Activated CD4-positive, CD25-positive, alpha-beta regulatory T cell treated with anti-CD3 and anti-CD28 coated beads, Interleukin-2, amount 50 U/mL, for 72 hours (primary cell): ENCODE measurements around the gene OSBPL9.
"Not testable (repeated sequence)": the region's sequence is repeated elsewhere in the genome, so short reads cannot be mapped to it uniquely, and the experiment has no call there.

ENCODE experiments used
- DNase-seq: peaks from one replicate; pipeline ENCODE4 v3.0.0; 2021

Gene OSBPL9

GRCh38 chr1:51639694-51640093 is 22.8 kb downstream of the OSBPL9 start:
- DNase-seq = no peak

DNA sequence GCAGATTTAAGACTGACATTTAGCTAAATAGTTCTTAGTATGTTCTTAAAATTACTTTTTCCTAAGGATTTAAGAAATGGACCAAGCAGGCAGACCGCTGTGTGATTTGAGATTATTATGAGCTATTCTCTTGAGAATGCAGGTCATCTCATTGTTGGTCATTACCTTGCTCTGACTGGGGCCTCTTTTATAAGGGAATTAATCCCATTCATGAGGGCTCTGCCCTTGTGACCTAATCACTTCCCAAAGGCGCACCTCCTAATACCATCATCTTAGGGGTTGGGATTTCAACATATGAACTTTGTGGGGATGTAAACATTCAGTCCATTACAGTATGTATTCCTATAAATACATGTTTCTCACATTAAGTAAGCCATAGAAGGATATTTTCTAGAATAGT is 24.2 kb downstream of the OSBPL9 start:
- no peak for DNase-seq

DNA sequence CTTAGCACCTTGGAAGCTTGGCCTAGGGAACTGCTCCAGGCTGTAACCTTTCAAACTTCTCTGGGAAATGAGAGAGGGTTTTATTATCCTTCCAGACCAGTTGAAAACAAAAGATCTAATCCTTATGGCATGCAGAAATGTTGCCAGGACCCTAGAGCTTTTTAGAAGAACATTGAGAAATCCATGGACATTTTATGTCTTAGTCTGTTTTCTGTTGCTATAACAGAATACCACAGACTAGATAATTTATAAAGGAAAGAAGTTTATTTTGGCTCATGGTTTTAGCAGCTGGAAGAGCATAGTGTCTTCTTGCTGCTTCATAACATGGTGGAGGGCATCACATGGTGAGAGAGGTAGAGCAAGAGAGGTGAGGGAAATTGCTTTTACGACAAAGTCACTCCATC is 25.8 kb downstream of the OSBPL9 start:
- no peak for DNase-seq

GRCh38 chr1:51643362-51643761 is 26.5 kb downstream of the OSBPL9 start:
- DNase-seq = no peak

GRCh38 chr1:51644020-51644419 is 27.1 kb downstream of the OSBPL9 start:
- no peak for DNase-seq

GRCh38 chr1:51644533-51645197 is 27.8 kb downstream of the OSBPL9 start:
- no peak for DNase-seq

DNA sequence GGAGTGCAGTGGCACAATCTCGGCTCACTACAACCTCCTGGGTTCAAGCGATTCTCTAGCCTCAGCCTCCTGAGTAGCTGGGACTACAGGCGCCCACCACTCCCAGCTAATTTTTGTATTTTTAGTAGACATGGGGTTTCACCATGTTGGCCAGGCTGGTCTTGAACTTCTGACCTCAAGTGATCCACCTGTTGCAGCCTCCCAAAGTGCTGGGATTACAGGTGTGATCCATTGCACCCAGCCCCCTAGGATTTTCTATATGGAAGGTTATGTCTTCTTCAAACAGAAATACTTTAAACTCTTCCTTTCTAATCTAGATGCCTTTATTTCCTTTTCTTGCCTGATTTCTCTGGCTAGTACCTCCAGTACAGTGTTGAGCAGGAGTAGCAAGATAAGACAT is 29.7 kb downstream of the OSBPL9 start:
- not testable (repeated sequence) for DNase-seq

DNA sequence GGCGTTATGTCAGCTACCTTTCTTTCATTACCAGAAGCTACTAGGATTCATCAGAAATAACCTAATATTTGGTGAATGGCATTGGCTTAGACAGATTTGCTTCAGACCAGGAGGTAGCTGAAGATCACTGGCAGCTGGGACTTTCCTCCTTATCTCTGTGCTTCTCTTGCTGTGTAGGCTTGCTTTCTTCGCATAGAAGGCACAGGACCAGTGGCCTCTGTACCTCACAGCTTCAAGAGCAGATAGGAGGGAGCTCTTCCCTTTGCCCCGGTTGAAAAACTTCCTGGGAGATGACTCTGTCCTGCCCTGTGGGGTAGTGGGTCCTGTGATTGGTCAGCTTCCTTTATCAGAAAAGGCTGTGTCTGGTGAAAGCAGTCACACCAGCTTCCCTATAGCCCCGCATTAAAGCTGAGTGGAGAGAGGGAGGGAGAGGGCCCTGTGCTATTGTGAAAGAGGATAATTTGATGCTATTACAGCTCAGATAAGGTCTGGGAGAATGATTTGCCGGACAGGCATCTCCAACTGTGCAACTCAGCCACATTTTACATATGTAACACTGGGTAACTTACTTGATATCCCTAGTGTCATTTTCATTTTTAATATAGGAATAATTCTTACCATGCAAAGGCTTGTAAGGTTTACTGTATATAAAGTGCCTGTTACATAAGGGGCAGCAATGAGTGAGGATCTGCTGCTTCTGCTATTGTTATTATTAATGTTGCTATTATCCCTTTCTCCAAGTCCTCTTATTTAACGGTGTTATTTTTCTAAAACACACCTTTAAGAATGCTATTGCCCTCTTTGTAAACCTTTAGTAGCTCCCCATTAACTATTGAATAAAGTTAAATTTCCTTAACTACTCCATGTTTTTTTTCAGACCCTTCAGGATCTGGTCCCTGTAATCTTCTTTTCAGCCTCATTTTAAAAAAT is 31.6 kb downstream of the OSBPL9 start:
- DNase-seq = no peak

GRCh38 chr1:51649593-51650091 is 32.8 kb downstream of the OSBPL9 start:
- no peak for DNase-seq

DNA sequence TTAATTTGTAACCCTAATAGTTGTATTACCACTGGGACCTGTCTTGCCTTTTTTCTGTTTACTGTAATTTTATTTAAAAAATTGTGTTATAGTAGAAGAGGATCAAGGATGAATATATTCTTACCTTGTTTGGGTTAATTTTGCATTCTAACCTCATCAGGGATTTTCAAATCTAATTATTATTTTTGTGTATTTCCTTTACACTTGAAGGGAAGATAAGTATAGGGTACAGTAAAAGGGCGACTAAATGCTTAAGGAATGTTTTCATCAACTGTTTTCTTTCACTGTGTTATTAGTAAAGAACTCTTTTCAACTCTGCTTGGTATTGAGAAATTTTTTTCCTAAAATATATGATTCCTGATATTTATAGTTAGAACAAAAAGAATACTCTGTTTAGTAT is 33.3 kb downstream of the OSBPL9 start:
- DNase-seq = no peak

- no peak for DNase-seq
Observed at GRCh38 chr1:51651552-51651942, 34.7 kb downstream of the OSBPL9 start.

- DNase-seq = no peak
Observed at GRCh38 chr1:51652599-51652998, 35.7 kb downstream of the OSBPL9 start.

DNA sequence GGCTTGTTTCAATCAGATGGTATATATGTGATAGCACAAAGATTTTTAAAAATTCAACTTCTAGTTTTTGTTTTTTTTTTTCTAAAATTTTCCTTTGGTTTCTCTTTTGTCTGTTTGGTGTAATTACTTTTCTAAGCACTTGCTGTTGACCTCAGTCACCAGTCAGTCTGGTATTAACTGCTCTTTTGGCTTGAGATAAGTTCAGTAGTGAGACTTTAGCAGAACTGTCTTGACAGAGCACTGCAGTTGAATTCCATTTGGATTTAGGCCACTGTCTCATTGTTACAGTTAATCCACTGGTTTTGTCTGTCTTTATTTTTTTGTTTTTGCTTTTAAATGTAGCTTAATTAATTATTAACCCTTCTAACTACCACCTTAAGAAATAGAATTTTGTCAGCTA is 36.2 kb downstream of the OSBPL9 start:
- DNase-seq = no peak

GRCh38 chr1:51654000-51654399 is 37.1 kb downstream of the OSBPL9 start:
- DNase-seq = no peak

GRCh38 chr1:51656374-51656773 is 39.5 kb downstream of the OSBPL9 start:
- DNase-seq = no peak

DNA sequence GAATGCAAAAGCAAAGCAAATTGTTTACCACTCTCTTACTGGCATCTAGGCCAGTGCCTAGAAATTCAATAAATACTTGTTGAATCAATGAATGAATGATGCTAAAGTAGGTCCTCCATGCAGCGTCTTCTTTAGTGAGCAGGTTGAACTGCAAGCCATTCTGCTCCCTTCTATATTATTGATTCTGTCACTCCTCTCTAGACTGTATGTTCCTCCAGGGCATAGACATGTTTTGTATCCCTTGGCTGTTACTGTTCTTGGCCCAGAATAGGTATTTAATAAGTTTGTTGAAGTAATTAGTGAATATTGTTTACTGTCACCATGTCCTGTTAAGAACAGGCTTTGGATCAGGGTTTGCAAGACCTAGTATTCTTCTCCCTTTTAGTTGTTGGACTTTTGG is 43.7 kb downstream of the OSBPL9 start:
- DNase-seq = no peak

- no peak for DNase-seq
Observed at GRCh38 chr1:51661081-51661518, 44.2 kb downstream of the OSBPL9 start.

GRCh38 chr1:51663105-51663504 is 46.2 kb downstream of the OSBPL9 start:
- no peak for DNase-seq

DNA sequence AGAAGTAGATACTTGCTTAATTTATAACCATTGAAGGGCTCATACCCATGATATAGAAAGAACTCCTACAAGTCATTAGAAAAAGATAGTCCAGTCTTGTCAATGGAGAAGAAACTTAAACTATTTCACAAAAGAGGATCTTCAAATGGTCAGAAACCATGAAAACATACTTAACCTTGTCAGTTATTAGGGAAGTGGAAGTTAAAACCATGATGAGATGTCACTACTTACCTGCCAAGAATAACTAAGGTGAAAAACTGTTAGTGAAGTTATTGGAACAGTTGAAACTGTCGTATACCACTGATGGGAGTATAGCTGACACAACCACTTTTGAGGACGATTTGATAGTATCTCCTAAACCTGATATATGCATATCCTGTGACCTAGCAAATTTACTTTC is 46.8 kb downstream of the OSBPL9 start:
- DNase-seq = no peak

DNA sequence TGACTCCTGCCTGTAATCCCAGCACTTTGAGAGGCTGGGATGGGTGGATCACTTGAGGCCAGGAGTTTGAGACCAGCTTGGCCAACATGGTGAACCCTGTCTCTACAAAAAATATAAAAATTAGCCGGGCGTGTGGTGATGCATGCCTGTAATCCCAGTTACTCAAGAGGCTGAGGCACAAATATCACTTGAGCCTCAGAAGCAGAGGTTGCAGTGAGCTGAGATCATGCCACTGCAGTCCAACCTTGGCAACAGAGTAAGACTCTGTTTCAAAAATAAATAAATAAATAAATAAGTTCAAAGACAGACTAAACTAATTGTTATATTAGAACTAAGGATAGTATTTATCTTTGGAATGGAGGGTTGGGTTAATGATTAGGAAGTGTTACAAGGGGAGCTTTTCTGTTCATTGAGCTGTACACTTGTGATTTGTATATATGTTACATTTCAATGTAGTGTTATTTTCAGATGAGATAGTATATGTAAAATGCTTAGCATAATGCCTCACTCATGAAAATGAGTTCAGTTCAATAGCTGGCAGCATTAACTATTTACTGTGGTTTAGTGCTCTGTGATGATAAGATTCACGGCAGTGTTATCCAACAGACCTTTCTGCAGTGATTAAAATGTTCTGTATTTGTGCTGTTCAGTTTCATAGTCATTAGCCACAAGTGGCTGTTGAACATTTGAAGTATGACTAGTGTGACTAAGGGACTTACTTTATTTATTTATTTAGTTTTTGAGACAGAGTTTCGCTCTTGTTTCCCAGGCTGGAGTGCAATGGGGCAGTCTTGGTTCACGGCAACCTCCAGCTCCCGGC is 47.7 kb downstream of the OSBPL9 start:
- no peak for DNase-seq

- DNase-seq = no peak
Observed at GRCh38 chr1:51666478-51666877, 49.6 kb downstream of the OSBPL9 start.

GRCh38 chr1:51667561-51667960 is 50.7 kb downstream of the OSBPL9 start:
- no peak for DNase-seq

- DNase-seq = no peak
Observed at GRCh38 chr1:51669272-51669671, 52.4 kb downstream of the OSBPL9 start.
